GM18858 (cell line): ENCODE data around the gene ORC3.
"Not testable (repeated sequence)": the region's sequence is repeated elsewhere in the genome, so short reads cannot be mapped to it uniquely, and the experiment has no call there.

Experiments used
- ATAC-seq: cut with Tn5 transposase; IDR thresholded peaks from one replicate; pipeline ENCODE4 v1.9.1; 2021; ENCODE audit not compliant: unreplicated experiment

ORC3 gene

GRCh38 chr6:87690441-87690840, 100.5 kb downstream of the ORC3 start:
- ATAC-seq = no peak

- ATAC-seq = no peak
These were observed 102.2 kb downstream of the ORC3 start for GRCh38 chr6:87692086-87692485.

- ATAC-seq = not testable (repeated sequence)
These were observed 106.9 kb downstream of the ORC3 start for GRCh38 chr6:87696817-87697216.

GRCh38 chr6:87697581-87698546, 107.9 kb downstream of the ORC3 start:
- no peak for ATAC-seq

GRCh38 chr6:87698547-87699006, 108.6 kb downstream of the ORC3 start:
- peak; percentile 14 for ATAC-seq

- no peak for ATAC-seq
These were observed 109.6 kb downstream of the ORC3 start for GRCh38 chr6:87699576-87699975.

- ATAC-seq = no peak
These were observed 110.7 kb downstream of the ORC3 start for GRCh38 chr6:87700397-87701343.

- ATAC-seq = no peak
These were observed 111.4 kb downstream of the ORC3 start for GRCh38 chr6:87701344-87701675.

- peak; percentile 47 for ATAC-seq
These were observed 112.0 kb downstream of the ORC3 start, which contains the start of gene AKIRIN2 for GRCh38 chr6:87701676-87702588. Gene AKIRIN2 (minus strand): TSS chr6:87702233. CDS start chr6:87701684, 549 bp downstream.

- peak; percentile 9 for ATAC-seq
These were observed 112.6 kb downstream of the ORC3 start for GRCh38 chr6:87702589-87702945.

GRCh38 chr6:87703039-87703438, 113.1 kb downstream of the ORC3 start:
- ATAC-seq = not testable (repeated sequence)

GRCh38 chr6:87705070-87705691, 115.2 kb downstream of the ORC3 start:
- ATAC-seq = peak; percentile 48

- no peak for ATAC-seq
These were observed 116.4 kb downstream of the ORC3 start for GRCh38 chr6:87706187-87706966.

- not testable (repeated sequence) for ATAC-seq
These were observed 118.9 kb downstream of the ORC3 start for GRCh38 chr6:87708581-87709427.

GRCh38 chr6:87710090-87710489, 120.2 kb downstream of the ORC3 start:
- no peak for ATAC-seq

- ATAC-seq = not testable (repeated sequence)
These were observed 122.8 kb downstream of the ORC3 start for GRCh38 chr6:87712713-87713112.

- peak; percentile 66 for ATAC-seq
These were observed 124.3 kb downstream of the ORC3 start for GRCh38 chr6:87714093-87714842.
